Measurements from ENCODE around the gene ITIH4.

ITIH4 gene

DNA sequence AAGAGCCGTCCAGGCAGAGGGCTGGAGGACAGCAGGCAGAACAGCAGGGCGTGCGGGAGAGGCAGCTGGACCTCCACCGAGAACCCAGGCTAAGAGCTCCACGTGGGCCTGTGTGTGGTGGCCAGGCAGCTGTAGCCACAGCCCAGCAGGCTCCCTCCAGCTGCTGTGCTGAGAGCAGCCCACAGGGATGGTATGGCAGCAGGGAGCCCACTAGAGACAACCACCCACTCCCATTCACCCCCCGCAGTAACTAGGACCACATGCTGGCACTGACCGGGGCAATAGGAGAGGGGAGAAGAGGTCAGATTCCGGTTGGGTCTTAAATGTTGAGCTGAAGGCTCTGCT is 29.9 kb upstream of the ITIH4 start:
- no peak for DNase-seq (ENCODE audit: low read depth)
- TF ChIP-seq, protein P1, sequence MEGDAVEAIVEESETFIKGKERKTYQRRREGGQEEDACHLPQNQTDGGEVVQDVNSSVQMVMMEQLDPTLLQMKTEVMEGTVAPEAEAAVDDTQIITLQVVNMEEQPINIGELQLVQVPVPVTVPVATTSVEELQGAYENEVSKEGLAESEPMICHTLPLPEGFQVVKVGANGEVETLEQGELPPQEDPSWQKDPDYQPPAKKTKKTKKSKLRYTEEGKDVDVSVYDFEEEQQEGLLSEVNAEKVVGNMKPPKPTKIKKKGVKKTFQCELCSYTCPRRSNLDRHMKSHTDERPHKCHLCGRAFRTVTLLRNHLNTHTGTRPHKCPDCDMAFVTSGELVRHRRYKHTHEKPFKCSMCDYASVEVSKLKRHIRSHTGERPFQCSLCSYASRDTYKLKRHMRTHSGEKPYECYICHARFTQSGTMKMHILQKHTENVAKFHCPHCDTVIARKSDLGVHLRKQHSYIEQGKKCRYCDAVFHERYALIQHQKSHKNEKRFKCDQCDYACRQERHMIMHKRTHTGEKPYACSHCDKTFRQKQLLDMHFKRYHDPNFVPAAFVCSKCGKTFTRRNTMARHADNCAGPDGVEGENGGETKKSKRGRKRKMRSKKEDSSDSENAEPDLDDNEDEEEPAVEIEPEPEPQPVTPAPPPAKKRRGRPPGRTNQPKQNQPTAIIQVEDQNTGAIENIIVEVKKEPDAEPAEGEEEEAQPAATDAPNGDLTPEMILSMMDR (conservative IDR thresholded peaks at IDR 0.05; ENCODE audit: low read depth, low read length) = no peak
- no peak overlapping the region for H3K4me3 ChIP-seq (ENCODE audit: low read length)

DNA sequence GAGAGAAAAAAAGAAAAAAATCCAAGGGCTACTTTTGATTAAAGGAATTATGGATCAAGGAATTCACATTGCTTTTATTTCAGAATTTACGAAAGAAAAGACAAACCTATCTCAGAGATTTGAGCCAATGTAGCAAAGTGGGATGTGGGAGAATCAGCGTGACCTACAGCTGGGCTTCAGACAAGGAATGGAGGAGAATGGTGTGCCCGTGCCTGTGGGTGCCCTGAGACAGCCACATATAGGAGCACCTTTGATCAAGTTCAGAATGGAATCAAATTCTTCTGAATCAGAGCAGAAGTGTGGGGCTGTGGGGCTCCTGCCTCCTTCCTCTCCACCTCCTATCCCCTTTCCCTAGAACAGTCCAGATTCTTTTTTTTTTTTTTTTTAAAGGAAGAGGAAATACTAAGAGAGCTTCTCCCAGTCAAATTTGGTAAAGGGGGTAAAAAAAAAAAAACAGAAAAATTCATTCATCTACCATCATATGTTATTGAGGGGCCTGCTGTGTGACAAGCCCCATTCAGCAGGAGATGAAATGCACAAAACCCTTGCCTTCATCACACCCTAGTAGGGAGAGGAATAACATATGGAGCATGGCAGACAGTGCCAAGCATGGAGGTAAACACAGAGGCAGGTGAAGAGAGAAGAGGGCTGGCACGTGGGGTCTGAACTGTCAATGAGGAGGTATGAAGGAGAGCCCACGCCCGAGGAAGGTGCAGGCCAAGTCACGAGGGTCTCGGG is 29.4 kb upstream of the ITIH4 start:
- H3K4me3 ChIP-seq (ENCODE audit: low read length) = no peak overlapping the region
- TF ChIP-seq, protein P1 (conservative IDR thresholded peaks at IDR 0.05; ENCODE audit: low read depth, low read length) = no peak
- no peak for DNase-seq (ENCODE audit: low read depth)

DNA sequence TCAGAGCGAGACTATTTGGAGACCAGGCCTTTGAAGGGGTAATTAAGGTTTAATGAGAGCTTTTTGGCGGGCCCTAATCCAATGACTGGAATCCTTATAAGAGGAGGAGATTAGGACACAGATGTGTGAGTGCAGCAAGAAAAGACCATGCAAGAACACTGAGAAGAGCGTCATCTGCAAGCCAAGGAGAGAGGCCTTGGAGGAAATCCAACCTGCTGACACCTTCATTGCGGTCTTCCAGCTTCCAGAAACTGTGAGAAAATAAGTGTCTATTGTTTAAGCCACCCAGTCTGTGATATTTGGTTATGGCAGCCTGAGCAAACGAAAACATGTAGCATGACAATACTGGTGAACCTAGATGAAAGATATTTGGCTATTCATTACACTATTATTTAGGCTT is 27.4 kb upstream of the ITIH4 start:
- no peak overlapping the region for H3K4me3 ChIP-seq (ENCODE audit: low read length)
- DNase-seq (ENCODE audit: low read depth) = no peak
- TF ChIP-seq, protein P1 (conservative IDR thresholded peaks at IDR 0.05; ENCODE audit: low read depth, low read length) = no peak

DNA sequence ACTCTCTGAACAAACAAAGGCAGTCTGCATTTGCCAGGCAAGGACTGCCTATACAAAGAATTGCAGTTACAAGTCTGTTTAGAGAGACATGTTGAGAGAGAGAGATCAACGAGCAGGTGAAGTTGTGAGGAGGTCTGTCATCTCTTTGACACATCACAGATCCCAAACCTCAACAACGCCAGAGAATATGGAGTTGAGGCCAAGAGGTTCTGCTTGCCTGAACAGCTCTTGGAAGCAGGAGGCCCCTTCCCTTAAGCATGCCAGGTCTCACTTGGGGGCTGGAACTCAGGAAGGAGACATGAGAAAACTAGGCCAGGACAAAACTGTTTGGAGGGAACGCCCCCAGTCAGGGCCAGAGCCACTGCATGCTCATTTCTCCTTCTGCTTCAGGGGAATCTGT is 26.7 kb upstream of the ITIH4 start:
- TF ChIP-seq, protein P1 (conservative IDR thresholded peaks at IDR 0.05; ENCODE audit: low read depth, low read length) = no peak
- no peak for DNase-seq (ENCODE audit: low read depth)
- H3K4me3 ChIP-seq (ENCODE audit: low read length) = no peak overlapping the region

DNA sequence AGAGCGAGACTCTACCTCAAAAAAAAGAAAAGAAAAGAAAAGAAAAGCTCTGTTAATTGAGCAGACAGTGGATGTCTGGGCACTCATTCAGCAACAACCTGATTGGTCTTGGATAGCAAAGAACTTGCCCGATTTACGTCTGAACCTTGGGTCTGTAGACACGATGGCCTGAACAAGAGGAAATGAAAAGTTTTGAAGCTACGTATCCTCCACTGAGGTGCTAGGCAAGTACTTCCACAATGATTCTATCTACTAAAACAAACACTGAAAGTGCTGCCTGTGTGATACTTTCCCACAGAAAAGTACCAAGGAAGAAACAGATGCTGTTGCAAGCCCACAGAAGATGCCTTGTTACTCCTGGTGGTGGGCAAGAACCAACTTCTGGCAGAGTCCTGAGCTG is 26.2 kb upstream of the ITIH4 start:
- no peak overlapping the region for H3K4me3 ChIP-seq (ENCODE audit: low read length)
- TF ChIP-seq, protein P1 (conservative IDR thresholded peaks at IDR 0.05; ENCODE audit: low read depth, low read length) = no peak
- no peak for DNase-seq (ENCODE audit: low read depth)

DNA sequence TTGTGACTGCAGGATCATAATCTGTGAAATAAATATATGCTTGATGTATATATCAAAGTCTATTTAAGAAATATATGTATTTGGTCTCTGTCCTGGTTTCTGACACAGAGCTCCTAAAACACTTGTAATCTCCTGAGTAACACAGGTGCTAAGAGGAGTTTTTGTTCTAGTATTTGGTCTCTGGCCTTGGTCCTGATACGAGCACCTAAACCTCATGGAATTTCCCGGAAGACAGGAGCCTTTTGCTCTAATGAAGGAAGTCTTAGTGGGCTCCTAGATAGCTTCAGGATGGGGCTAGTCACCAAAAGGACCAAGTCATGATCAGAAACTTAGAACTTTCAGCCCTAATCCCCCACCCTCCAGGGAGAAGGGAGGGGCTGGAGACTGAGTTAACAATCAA is 23.5 kb upstream of the ITIH4 start:
- DNase-seq (ENCODE audit: low read depth) = no peak
- no peak overlapping the region for H3K4me3 ChIP-seq (ENCODE audit: low read length)
- TF ChIP-seq, protein P1 (conservative IDR thresholded peaks at IDR 0.05; ENCODE audit: low read depth, low read length) = no peak

DNA sequence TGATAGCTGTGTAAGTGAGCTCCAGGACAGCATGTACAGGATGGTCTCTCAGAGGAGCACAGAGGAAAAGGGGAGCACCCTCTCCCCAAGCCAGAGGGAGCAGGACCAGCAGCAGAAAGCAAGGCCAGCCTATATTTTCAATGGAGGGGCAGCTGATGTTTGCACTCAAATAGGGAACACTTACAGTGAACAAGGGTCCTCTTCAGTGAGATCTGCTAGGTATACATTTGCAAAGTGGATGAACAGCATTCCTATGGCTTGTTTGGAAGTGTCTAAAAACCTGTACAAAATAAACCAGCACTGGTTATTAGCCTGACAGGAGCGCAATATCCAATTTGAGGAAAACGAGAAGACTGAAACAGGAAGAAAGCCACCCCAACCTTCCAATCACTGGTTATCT is 21.9 kb upstream of the ITIH4 start:
- TF ChIP-seq, protein P1 (conservative IDR thresholded peaks at IDR 0.05; ENCODE audit: low read depth, low read length) = no peak
- no peak for DNase-seq (ENCODE audit: low read depth)
- H3K4me3 ChIP-seq (ENCODE audit: low read length) = no peak overlapping the region

All from retinal pigment epithelial cell (primary cell).